NCI-H1436 treated with DMSO at 0.1 percent for 48 hours (cell line): ENCODE data around the gene GPR132.
"Not testable (repeated sequence)": the region's sequence is repeated elsewhere in the genome, so short reads cannot be mapped to it uniquely, and the experiment has no call there.

ENCODE experiments used
- DNase-seq: peaks from one replicate; lab custom pipeline; 2025; lab: John Stamatoyannopoulos, UW

GPR132 gene, protein sequence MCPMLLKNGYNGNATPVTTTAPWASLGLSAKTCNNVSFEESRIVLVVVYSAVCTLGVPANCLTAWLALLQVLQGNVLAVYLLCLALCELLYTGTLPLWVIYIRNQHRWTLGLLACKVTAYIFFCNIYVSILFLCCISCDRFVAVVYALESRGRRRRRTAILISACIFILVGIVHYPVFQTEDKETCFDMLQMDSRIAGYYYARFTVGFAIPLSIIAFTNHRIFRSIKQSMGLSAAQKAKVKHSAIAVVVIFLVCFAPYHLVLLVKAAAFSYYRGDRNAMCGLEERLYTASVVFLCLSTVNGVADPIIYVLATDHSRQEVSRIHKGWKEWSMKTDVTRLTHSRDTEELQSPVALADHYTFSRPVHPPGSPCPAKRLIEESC

DNA sequence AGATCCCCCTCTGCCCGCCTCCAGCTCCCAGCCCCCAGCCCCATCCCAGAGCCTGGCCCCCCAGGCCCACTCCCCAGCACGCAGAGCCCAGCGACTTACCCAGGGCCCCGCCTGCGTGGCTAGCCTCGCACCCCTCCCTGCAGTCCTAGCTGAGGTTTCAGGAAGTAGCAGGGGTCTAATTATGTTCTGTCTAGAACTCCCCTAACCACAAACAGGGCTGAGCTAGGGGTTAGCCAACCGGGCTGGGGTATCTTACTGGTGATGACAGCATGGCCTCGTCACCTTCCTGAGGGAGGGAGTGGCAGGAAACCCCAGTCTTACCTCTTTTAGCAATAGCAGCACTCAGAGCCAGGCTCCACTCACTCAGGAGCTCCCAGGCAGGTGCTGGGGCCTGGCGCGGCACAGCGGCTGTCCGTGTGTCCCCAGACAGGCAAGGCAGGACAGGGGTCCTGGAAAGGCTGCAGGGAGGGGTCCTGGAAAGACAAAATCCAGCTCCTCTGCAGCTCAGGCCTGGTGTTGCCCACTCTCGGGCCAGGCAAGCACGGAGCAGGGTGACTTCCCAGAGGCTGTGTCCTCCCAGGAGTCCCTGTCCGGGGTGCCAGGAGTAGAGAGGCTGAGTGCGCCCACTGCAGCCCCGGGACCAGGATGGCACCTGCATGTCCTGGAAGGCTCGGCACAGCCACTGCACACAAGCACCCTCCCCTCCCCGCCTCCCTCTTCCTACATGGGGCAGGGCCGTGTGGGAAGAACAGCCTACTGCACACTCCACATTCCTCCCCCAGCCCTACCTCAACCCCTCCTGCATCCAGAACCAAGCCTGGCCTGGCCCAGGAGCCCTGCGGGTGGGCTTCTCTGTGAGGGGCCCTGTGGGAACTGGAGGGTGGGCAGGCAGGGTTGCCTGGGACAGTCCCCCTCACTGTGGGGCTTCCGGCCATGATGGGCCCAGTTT is at the start of gene GPR132:
Gene GPR132, minus strand, starts transcription at position 151 of the 949 bp plus-strand sequence. CDS start 10,010 bp downstream, outside the sequence.
- no peak for DNase-seq

DNA sequence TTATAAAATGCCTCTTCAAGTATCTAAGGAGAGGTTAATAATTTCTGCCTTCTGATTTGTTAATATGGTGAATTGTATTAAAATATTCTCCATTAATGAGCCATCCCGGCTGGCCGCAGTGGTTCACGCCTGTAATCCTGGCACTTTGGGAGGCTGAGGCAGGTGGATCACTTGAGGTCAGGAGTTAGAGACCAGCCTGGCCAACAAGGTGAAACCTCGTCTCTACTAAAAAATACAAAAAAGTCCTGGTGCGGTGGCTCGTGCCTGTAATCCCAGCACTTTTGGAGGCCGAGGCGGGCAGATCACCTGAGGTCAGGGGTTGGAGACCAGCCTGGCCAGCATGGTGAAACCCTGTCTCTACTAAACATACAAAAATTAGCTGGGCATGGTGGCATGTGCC is 44.0 kb upstream of the GPR132 start:
- not testable (repeated sequence) for DNase-seq

DNA sequence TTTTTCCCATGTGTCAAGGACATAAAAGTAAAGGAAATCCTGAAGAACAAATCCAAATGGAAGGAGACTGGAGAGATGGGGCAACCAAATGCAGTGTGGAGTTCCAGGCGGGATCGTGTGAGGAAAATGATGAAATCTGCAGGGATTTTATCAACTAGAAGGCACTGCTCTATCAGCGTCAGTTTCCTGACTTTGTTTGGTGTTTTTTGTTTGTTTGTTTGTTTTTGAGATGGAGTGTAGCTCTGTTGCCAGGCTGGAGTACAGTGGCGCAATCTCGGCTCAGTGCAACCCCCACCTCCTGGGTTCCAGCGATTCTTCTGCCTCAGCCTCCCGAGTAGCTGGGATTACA is 43.3 kb upstream of the GPR132 start:
- DNase-seq, result no peak

DNA sequence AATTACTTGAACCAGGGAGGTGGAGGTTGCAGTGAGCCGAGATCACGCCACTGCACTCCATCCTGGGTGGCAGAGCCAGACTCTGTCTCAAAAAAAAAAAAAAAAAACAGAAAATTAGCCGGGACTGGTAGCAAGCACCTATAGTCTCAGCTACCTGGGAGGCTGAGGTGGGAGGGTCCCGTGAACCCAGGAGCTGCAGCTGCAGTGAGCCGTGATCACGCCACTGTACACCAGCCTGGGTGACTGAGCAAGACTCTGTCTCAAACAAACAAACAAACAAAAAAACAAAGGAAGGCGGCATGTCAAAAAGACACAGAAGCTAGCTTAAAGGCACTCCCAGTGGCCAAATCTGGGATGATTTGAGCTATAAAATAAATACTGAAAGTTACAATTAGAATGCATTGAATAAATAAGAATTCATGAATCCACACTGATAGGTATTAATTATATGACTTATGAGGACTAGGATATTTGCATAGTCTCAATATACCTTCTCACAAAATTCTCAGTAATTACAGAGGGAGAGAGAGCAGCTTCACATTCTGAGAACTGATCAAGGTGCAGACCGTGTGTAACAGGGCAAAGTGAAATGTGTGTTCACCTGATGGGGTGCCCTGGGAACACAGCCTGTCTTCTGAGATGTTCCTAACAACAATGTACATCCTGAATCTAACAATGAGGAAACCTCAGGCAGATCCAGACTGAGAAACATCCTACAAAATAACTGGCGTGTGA is 42.7 kb upstream of the GPR132 start:
- DNase-seq, result no peak

DNA sequence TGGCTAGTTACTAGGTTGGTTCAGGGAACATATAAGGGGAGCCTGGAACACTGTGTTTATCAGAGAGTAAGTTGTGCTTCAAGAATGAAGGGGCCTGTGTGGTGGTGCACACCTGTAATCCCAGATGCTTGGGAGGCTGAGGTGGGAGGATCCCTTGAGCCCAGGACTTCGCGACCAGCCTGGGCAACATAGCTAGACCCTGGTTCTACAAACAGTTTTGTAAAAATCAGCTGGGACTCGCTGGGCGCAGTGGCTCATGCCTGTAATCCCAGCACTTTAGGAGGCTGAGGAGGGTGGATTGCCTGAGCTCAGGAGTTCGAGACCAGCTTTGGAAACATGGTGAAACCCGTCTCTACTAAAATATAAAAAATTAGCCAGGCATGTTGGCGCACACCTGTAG is 42.1 kb upstream of the GPR132 start:
- no peak for DNase-seq

DNA sequence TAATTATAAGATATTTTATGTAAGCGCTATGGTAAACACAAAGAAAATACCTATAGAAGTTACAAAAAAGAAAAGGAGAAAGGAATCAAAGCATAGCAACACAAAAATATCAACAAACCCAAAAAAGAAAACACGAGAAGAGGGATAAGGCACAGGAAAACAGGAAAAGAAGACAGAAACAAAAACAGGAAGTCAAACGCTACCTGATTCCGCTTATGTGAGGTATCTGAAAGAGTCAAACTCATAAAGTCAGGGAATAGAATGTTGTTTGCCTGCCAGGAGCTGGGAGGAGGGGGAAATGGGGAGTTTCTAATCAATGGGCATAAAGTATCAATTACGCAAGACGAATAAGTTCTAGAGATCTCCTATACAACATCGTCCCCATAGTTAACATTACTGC is 39.9 kb upstream of the GPR132 start:
- no peak for DNase-seq

DNA sequence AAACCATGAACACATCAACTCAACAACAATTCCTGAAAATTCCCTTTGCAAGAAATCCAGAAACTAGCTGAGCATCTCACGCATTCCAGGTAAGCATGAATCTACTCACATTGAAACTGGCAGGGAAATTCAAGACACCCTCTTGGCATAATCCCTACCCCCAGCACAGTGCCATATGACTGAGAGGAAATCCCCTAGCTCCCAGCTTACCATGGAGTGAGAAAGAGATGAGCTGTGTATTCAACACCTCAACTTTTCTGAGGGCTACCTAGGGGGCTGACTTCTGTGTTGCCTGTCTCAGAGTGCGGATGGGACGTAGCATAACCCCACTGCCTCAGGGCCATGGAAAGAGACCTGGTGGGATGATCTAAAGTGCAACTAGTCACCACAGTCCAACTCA is 37.7 kb upstream of the GPR132 start:
- DNase-seq, result no peak

DNA sequence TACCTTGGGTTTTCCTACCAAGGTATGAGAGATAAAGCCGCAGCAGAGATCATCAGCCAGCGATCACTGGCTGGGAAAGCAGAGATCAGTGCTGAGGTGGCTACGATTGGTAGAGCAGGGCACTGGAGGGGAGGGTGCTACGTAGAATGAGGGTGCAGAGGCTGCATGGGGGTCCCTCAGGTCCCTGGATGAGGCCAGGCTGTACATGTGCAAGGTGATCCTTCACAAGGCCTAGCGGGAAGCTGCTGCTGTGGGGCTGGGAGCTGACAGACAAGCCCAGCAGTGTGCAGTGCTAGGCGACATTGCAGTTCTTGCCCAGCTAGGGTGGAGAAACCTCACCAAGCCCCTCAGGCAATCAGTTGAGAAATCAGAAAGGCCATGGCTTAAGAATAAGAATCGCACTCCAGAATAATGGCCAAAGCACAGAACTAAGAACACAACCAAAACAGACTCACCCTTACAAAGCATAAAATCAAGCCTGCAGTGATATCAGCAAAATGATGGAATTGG is 37.2 kb upstream of the GPR132 start:
- no peak for DNase-seq

DNA sequence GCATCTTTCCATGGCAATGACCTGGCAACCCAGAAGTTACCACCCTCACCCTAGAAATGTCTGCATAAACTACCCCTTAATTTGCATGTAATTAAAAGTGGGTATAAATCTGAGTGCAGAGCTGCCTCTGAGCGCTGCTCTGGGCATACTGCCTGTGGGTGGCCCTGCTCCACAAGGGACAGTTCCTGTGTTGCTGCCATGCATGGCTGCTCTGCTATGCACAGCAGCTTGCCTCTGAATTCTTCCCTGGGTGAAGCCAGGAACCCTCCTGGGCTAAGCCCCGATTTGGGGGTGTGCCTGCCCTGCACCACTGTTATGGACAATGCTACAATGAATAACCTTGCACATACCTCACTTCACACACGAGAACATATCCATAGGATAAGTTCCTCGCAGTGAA is 35.7 kb upstream of the GPR132 start:
- no peak for DNase-seq

DNA sequence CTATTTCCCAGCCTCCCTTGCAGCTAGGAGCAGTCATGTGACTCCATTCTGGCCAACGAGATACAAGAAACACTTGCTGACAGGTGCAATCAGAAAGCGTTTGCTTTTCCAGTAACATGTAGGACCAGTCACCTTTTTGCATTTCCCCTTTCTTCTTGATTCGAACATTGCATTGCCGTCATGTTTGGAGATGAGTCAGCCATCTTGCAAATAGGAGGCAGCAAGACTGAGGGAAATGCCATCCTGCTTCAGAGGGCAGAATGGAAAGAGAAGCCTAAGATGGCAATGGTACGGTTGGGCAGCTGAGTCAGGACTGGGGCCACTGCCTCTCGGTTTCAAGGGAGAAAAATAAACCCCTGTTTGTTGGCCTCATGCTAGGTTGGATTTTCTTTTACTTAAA is 34.5 kb upstream of the GPR132 start:
- DNase-seq, result no peak

DNA sequence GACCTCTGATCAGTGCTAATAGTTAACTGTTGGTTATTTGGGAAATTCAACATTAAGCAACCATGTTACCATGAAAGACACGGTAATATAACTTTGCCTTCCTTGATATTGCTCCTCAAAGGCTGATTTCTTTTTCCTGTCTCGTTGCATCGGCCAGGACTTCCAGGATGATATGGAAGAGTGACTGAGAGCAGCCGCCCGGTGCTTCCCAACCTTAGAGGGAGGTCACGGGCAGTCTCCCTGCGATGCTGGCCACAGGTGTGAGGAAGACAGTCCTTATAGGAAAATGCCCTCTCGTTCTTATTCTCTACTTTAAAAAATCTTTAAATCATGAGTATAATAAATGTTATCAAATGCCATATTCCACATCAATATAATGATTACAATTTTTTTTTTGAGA is 33.1 kb upstream of the GPR132 start:
- no peak for DNase-seq

DNA sequence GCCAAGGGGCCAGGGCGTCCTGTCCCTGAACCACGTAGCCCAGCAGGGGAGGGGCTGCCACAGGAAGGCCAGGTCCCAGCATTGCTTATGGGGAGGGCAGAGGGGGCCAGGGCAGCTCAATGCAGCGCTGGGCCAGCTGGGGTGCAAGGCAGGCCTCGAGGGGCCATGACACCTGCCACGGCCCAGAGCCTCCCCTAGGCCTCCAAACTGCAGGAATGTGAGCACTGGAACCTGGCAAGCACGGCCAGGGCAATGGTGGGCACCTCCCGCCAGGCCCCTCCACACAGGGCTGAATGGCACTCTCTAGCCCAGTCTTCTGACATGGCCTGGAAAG is 32.5 kb upstream of the GPR132 start:
- DNase-seq, result no peak

DNA sequence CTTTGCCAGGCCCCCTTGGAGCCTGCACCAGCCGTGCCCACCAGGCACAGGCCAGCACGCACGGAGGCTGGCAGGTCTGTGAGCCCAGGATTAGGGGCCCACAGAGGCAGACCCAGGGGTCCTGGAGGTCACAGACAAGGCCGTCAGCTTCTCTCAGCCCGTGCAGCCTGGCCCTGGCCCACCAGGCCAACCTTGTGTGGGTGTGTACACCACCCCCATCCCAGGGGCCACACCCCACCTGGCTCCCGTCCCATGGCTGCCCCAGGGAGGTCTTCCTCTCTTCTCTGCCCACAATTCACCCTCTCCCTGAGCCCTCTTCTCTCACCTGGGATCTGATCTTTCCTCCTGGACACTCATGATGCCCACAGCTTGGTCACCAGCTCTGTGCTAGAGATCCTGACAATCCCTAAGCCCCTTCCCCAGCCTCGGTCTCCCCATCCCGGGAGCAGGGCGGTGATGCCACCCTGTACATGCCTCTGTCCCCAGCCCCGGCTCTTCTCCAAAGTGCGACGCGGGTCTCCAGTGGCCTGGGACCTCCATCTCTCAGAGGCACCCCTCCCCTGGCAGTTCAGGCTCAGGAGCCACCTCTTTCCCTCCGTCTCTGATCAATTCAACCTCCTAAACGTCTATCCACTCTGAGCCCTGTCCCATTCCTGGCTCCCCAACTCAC is 31.1 kb upstream of the GPR132 start:
- no peak for DNase-seq

DNA sequence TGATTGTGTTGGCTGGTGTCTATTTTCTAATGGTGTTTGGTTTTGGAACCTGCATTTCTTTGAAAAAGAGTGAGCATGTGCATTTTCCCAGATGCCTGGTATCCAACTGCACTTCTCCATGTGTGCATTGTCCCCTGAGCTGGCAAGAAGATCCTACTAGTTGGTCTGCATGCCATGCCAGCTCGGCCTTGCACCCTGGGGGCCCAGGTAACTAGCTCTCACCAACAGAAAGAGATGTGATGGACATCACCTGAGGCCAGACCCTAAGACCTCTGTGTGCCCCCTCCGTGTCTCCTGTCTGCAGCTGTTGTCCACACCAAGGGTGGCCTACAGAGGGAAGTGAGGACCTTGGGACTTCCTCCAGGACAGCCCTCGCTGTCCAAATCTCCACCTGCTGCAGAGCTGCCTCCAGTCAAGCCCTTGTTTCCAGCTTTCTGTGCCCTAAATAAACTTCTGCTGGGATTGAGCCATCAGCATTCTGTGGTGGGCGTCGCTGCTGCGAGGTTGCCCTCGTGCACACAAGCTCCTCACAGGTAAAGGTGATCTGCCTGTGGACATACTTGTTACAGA is 30.1 kb upstream of the GPR132 start:
- no peak for DNase-seq

DNA sequence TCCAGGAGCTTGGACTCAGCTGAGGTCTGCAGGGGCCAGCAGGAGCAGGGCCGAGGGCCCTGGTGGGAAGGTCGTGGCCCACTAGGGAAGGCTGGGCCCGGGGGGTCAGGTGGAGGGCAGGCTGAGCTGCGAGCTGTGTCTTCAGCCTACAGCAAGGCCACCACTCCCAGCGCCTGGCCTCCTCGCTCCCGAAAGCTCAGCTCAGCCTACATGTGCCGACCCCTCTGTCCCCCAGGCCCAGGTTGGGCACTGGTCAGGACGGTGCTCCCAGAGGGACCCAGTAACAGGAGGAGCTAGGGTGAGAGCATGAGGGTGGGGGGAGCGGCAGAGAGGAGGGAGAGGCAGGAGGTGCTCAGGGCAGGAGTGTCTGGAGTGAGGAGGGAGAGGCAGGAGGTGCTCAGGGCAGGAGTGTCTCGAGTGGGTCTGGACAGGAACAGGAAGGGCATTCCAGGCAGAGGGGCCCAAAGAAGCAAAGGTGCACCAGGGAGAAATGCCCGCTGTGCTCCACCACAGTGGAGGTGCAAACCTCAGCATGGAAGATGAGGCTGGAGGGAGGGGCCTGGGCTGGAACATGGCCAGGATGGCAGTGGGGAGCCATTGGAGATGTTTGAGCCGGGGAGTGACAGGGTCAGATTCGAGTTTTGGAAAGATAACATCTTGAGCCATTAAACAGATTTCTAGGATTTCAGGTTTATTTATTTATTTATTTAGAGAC is 29.1 kb upstream of the GPR132 start:
- DNase-seq, result no peak

DNA sequence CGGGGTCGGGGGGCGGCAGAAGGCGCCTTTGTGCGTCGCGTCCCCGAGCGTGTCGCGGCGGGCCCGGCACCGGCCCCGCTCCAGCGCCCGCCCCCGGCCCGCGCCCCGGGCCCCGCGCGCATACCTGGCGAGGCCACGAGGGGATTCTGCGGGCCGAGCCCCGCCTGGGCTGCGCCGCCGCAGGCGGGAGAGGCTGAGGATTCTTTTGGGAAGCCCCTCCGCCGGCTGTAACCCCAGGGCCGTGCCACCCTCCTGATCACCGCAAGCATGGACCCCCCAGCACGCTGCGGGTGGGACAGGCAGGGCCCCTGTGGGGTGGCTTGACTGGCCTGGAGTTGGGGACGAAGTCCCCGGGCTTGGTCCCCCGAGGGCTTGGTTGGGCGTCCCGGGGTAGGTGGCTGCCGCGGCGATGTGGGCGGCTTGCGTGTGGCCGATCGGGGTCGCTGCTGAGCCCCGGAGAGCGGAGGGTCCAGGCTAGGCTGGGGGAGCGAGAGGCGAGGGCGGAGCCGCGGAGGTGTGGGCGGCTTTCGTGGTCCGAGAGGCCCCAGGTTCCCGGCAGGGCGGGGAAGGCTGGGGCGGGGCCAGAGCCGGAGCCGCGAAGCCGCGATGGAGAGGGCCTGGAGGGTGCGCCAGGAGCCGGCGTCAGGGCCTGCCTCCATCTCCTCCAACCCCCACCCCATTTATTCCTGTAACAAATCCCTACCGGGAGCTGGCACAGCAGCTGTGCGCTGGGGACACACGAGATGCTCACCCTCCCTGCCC is 28.4 kb upstream of the GPR132 start:
- DNase-seq, result no peak

DNA sequence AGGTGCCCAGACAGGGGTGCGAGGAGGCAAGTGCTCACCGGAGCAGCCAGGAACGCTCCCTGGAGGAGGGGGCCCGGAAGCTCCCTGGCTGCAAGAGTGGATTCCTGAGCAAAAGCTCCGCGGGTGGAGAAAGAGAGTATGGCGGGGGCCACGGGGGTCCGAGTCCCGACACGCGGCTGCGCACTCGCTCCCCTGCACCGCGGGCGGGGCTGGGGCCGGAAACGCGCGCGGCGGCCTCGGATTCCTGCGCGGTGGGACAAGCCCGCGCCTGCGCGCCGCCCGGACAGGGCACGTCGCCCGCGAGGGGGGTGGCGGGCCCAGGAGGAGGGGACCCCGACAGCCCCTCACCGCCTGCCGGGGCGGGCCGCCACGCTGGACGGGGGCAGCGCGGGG is 27.8 kb upstream of the GPR132 start:
- no peak for DNase-seq

DNA sequence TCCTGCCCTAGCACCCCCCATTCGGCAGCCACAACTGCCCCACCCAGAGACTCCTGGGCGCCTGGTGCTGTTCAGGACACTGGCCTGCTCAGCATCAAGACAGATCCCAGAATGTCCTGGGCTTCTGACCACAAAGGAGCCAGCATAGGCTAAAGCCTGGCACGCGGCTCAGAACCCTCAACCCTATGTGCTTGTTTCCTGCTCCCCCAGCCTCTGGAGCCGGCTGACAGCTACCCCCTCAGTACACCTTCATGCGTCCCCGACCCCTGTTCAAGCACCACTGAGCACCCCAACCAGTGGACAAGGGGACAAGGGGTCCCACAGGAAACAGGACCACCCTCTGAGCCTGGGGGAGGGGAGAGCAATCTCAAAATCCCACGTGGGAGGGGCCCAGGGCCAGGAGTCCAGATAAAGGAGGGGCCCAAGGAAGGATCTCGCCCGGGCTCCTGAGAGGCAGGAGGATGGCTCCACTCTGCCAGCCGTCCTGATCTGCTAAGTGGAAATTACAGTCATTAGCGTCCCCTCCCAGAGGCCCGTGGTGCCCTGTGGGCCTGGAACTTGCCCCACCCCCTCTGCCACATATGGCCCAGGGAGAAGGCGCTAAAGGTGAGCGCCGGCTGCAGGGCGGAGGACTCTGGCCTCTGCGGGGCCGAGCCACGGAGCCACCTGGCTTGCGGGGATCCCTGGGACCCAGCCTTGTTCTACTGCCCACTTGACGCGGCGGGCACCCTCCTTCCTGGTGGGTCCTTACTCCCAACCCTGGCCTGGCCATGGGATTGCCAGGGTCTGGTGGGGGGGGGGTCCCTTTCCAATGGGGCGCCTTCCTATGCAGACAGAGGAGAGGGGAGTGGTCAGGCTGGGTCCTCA is 27.2 kb upstream of the GPR132 start:
- no peak for DNase-seq

DNA sequence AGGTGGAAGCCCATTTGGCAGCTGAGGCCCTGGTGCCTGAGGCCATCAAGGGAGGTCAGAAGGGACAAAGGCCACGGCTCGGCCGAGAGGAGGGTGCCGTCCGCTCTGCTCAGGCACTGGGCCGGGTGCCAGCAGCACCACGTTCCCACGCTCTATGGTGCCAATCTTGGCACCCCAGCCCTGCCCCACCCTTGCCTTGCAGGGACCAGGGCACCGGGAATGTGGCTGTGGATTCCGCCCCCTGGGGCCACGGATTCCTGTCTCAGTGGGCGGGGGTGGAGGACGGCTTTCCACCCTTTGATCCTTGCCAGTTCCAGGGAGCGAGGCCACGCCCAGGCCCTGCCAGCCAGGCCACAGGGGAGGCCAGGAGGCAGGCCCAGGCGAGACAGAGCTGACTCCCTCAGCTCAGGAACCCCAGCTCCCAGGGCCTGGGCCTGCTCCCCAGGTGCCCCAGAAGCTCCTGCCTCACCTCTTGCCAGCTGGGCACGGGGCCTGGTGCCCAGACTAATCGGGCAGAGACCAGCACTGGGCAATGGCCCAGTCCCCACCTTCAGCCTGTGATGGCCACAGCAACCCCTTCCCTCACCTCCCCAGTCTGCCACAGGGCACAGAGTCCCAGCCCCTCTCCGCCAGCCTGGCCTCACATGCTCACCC is 26.4 kb upstream of the GPR132 start:
- DNase-seq, result no peak
